ENCODE measurements around the gene DKKL1. TPM values are rescaled to one million over a fixed set of nuclear protein-coding genes. Genes with fewer than 3 reads are reported as not detected.

DKKL1 gene
- total RNA-seq, 1 donor = 0.36 TPM

GRCh38 chr19:49391581-49392399 lies 28.1 kb downstream of the DKKL1 start:
- no peaks in the 10 kb centered on the region for H3K79me2 ChIP-seq (ENCODE audit: insufficient read depth, low read length)

DNA sequence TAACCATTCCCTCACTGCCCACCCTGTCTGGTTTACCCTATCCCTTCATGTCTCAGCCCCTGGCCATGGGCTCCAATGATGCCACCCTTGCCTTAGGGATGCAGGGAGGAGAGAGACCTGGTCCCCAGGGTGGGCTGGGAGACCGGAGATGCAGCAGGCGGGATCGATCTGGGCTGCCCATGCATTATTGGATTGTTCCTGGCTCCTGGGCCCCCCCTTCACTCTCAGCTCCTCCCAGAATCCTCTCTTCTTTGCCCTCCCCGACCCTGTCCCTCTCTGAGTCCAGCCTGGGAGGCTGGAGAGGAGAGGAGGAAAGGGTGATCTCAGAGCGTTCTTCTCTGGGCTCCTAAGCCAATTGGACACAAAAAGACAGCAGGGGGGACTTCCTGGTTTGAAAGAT lies 30.2 kb downstream of the DKKL1 start:
- Histone ChIP-seq H3K79me2 (ENCODE audit: insufficient read depth, low read length) (no peaks in the 10 kb centered on the region), H3K4me2 (ENCODE audit: insufficient read depth, low read length) (no peak overlapping the region), H3K4me1 (ENCODE audit: insufficient read depth, low read length) (no peaks in the 10 kb centered on the region), H3K27me3 (ENCODE audit: insufficient read depth, low read length) (no peaks in the 10 kb centered on the region), H3K36me3 (ENCODE audit: insufficient read depth, low read length) (no peaks in the 10 kb centered on the region), H3K4me3 (ENCODE audit: insufficient read depth, low read length) (no peak overlapping the region), H3K9me3 (ENCODE audit: low read depth, low read length) (no peaks in the 10 kb centered on the region), H3K27ac (ENCODE audit: low read depth, low read length) (no peak overlapping the region), H2AFZ (ENCODE audit: low read length) (no peak overlapping the region), H4K20me1 (ENCODE audit: insufficient read depth, low read length) (no peaks in the 10 kb centered on the region)
- no peak for TF ChIP-seq CTCF (IDR thresholded peaks at IDR 0.05; ENCODE audit: extremely low read depth, low read depth, low read length)
- no peak for DNase-seq (ENCODE audit: insufficient read length, low spot score, missing footprints)

More at GRCh38 chr19:49391581-49392399, 28.1 kb downstream of the DKKL1 start:
- peak; percentile 82 for TF ChIP-seq CTCF (IDR thresholded peaks at IDR 0.05; ENCODE audit: extremely low read depth, low read depth, low read length)
- Histone ChIP-seq H3K9me3 (ENCODE audit: low read depth, low read length) (no peaks in the 10 kb centered on the region), H3K27ac (ENCODE audit: low read depth, low read length) (no peak overlapping the region), H3K4me3 (ENCODE audit: insufficient read depth, low read length) (no peak overlapping the region), H4K20me1 (ENCODE audit: insufficient read depth, low read length) (no peaks in the 10 kb centered on the region), H2AFZ (ENCODE audit: low read length) (no peak overlapping the region), H3K36me3 (ENCODE audit: insufficient read depth, low read length) (no peaks in the 10 kb centered on the region), H3K27me3 (ENCODE audit: insufficient read depth, low read length) (no peaks in the 10 kb centered on the region), H3K4me1 (ENCODE audit: insufficient read depth, low read length) (no peaks in the 10 kb centered on the region), H3K4me2 (ENCODE audit: insufficient read depth, low read length) (no peak overlapping the region)
- peak; percentile 93 for DNase-seq (ENCODE audit: insufficient read length, low spot score, missing footprints)

DNA sequence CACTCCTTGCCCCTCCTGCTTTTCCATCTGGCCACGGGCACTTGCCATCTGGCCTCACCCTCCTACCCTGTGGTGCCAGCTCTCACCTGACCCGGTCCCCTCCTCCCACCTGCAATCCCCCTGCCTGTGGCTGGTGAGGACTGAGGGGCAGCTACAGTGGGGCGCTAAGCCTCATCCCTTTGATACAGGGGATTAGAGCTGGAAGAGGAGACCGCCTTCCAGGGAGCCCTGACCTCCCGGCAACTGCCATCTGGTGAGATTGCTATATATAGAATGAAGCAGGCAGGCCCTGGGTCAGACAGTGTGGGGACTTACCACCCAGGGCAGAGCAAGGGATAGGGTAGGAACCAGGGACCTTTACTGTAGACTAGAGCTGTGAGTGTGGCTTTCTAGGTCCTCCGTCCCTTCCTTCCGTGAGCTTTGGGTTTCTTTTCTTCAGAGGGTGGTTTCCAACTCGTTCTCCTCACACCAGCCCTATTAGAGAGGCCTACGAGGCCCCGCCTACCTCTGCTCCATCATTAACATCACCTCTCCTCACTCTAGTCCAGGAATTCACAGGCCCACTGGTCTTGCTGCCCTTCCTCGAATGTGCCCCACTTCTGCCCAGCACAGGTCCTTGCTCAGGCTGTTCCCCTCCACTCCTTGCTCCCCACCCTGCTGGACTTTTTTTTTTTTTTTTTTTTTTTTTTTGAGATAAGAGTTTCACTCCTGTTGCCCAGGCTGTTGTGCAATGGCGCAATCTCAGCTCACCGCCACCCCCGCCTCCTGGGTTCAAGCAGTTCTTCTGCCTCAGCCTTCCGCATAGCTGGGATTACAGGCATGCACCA lies 32.1 kb downstream of the DKKL1 start:
- H3K4me1 ChIP-seq (ENCODE audit: insufficient read depth, low read length) = no peaks in the 10 kb centered on the region
- no peak for TF ChIP-seq CTCF (IDR thresholded peaks at IDR 0.05; ENCODE audit: extremely low read depth, low read depth, low read length)
- H3K27me3 ChIP-seq (ENCODE audit: insufficient read depth, low read length) = peaks cover under 1% of the 10 kb centered on the region
- H3K4me2 ChIP-seq (ENCODE audit: insufficient read depth, low read length) = no peak overlapping the region
- DNase-seq (ENCODE audit: insufficient read length, low spot score, missing footprints) = no peak
- H4K20me1 ChIP-seq (ENCODE audit: insufficient read depth, low read length) = no peaks in the 10 kb centered on the region
- no peak overlapping the region for H3K27ac ChIP-seq (ENCODE audit: low read depth, low read length)
- no peaks in the 10 kb centered on the region for H3K79me2 ChIP-seq (ENCODE audit: insufficient read depth, low read length)
- no peak overlapping the region for H3K4me3 ChIP-seq (ENCODE audit: insufficient read depth, low read length)
- no peaks in the 10 kb centered on the region for H3K9me3 ChIP-seq (ENCODE audit: low read depth, low read length)
- H3K36me3 ChIP-seq (ENCODE audit: insufficient read depth, low read length) = no peaks in the 10 kb centered on the region
- H2AFZ ChIP-seq (ENCODE audit: low read length) = no peak overlapping the region
